Activated CD4-positive, alpha-beta memory T cell treated with anti-CD3 and anti-CD28 coated beads for 36 hours (primary cell): ENCODE results near the gene CFAP53. TPM values are rescaled to one million over a fixed set of nuclear protein-coding genes. Genes with fewer than 3 reads are reported as not detected.

ENCODE experiments used
- CTCF ChIA-PET: fragments of 350-600 bp; sonication (Branson Sonifier 250); formaldehyde crosslinking; loops from one replicate; lab custom pipeline; 2021; ENCODE audit warnings: antibody characterized with exemption, inconsistent platforms; lab: Charles Lee
- POLR2A ChIA-PET: fragments of 350-600 bp; sonication (Branson Sonifier 250); formaldehyde crosslinking; loops from one replicate; lab custom pipeline; 2021; ENCODE audit warnings: antibody characterized with exemption; lab: Charles Lee
- DNase-seq: peaks from one replicate; pipeline ENCODE4 v3.0.0-alpha.2; 2020
- H3K27ac Mint-ChIP-seq: one replicate; pipeline ENCODE4 v1.8.0; 2021; ENCODE audit warnings: mixed read lengths
- H3K27me3 Mint-ChIP-seq: one replicate; pipeline ENCODE4 v1.8.0; 2021; ENCODE audit warnings: mixed read lengths
- H3K36me3 Mint-ChIP-seq: one replicate; pipeline ENCODE4 v1.8.0; 2021; ENCODE audit warnings: mixed read lengths
- H3K4me1 Mint-ChIP-seq: one replicate; pipeline ENCODE4 v1.8.0; 2021; ENCODE audit warnings: low read depth, mixed read lengths
- H3K4me3 Mint-ChIP-seq: one replicate; pipeline ENCODE4 v1.8.0; 2021; ENCODE audit warnings: mild to moderate bottlenecking, mixed read lengths
- H3K9me3 Mint-ChIP-seq: one replicate; pipeline ENCODE4 v1.8.0; 2021; ENCODE audit warnings: mixed read lengths
- intact Hi-C: fragments of 100-400 bp; cut with micrococcal nuclease; formaldehyde crosslinking; loops from one replicate; pipeline ENCODE4 v1.15.1; 2023
- total RNA-seq, 2 experiments: library from RNA; stranded (reverse); gene quantifications; one replicate each; pipeline ENCODE4 v1.2.3, GENCODE V29; 2021

The CFAP53 gene
- total RNA-seq, 2 experiments from 2014 or later: 0.26 to 0.48 TPM

DNA sequence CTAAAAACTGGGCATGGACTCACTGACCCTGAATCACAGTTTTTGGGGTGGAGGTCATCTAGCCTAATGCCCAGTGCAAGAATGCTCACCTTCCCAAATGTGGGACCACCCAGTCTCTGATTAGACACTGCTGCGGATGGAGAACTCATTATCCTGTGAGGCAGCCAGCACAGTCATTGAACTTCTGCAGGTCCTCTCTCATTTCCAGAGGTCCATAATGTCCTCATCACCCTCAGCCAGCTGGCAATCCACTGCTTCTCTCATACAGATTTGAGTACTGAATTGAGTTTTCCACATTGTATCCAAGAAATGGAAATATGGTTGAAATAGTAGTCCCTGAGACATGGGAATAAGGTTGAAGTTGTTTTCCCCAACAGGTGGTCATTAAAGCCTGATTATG is 66.4 kb downstream of the CFAP53 start:
- no peak overlapping the region for H3K27ac Mint-ChIP-seq
- CTCF ChIA-PET: no interaction called here
- H3K27me3 Mint-ChIP-seq: peaks cover 47% of the 10 kb centered on the region

DNA sequence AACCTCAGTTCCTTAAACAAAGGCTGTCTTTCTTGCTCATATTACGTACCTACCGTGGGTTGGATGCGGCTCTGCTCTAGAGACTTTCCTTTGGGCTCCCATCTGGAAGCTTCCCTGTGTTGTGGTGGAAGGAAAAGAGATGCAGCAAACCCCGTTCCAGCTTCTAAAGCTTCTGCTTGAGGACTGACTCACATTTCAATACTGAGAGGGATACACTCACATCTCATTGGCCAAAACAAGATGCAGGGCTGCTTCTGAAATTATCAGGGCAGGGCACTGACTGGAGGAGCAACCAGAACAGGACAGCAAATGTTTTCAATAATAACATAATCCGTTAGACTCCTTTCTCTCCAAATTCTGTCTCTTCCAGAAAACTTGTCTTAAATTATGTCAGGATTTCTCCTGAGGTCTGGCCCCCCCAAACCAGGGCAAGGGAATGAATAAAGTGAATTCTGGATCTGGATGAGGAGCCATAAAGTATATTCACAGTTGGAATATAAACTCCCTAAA is 66.9 kb downstream of the CFAP53 start:
- POLR2A ChIA-PET: no interaction called here
- no peak overlapping the region for H3K4me3 Mint-ChIP-seq
- intact Hi-C loops: loop anchor here (10.0 kb wide), 1 partner anchor 705 kb away; the partner anchor contains the start of gene RPL17

More for the DNA sequence above, 66.4 kb downstream of the CFAP53 start:
- Mint-ChIP-seq H3K9me3 (peaks cover 9% of the 10 kb centered on the region), H3K4me1 (peaks cover 15% of the 10 kb centered on the region), H3K36me3 (no peaks in the 10 kb centered on the region), H3K4me3 (no peak overlapping the region)
- POLR2A ChIA-PET: no interaction called here
- intact Hi-C loops: loop anchor here (5.0 to 10.0 kb wide), 3 partner anchors 193 to 705 kb away; partner anchors contain the start of gene RPL17
- no peak for DNase-seq

DNA sequence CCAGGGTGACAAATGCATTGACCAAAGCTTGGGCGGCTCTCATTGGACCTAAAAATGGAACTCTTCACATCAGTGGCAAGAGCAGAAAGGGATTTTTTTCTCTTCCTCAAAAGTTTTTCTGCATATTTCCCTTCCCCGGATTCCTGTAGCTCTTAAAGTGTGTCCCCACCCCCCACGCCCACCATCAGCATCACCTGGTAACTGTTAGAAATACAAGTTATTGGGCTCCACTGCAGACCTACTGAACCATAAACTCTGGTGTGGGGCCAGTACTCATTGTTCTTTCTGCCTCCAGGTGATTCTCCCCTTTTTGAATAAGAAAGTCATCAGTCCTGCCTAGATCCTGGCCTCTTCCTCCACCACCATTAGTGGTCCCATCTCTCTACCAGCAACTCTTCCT is 70.0 kb downstream of the CFAP53 start:
- peaks cover 8% of the 10 kb centered on the region for H3K9me3 Mint-ChIP-seq
- no peak overlapping the region for H3K27ac Mint-ChIP-seq
- POLR2A ChIA-PET: no interaction called here
- no peak for DNase-seq
- H3K4me1 Mint-ChIP-seq: peaks cover 13% of the 10 kb centered on the region
- H3K4me3 Mint-ChIP-seq: no peak overlapping the region
- H3K36me3 Mint-ChIP-seq: no peaks in the 10 kb centered on the region
- intact Hi-C loops: loop anchor here (10.0 kb wide), 1 partner anchor 701 kb away; the partner anchor contains the start of gene RPL17
- peaks cover 55% of the 10 kb centered on the region for H3K27me3 Mint-ChIP-seq
- CTCF ChIA-PET: interaction anchor here (1.6 to 2.9 kb wide), 3 partner anchors 9 to 161 kb away, joined by 4 to 13 read pairs (median 6); no protein-coding TSS in a partner anchor

More for the DNA sequence above, 66.9 kb downstream of the CFAP53 start:
- Mint-ChIP-seq H3K27ac (no peak overlapping the region), H3K27me3 (peaks cover 43% of the 10 kb centered on the region), H3K9me3 (peaks cover 9% of the 10 kb centered on the region), H3K4me1 (peaks cover 14% of the 10 kb centered on the region), H3K36me3 (no peaks in the 10 kb centered on the region)
- no peak for DNase-seq
- CTCF ChIA-PET: no interaction called here

DNA sequence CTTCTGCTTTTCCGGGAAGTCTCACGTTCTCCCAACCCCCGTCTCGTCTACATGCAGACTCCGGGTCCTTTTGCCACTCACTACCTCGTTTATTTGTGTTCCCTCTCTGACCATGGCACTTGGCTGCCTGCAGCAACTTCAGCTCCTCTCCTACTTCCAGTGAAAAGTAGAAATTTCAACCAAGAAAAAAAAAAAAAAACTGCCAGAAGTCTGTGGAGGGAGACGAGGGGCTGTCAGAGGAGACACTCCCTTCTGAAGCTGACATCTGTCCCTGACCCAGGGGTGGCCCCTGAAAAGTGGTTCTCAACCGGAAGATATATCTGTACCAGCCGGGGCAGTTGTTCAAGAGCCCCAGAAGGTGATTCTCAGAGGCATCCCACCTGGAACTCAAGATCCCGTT is 70.6 kb downstream of the CFAP53 start:
- H3K36me3 Mint-ChIP-seq: no peaks in the 10 kb centered on the region
- intact Hi-C loops: loop anchor here (10.0 kb wide), 1 partner anchor 701 kb away; the partner anchor contains the start of gene RPL17
- H3K27me3 Mint-ChIP-seq: peaks cover 51% of the 10 kb centered on the region
- POLR2A ChIA-PET: no interaction called here
- DNase-seq: no peak
- CTCF ChIA-PET: interaction anchor here (1.0 to 2.9 kb wide), 9 partner anchors 9 to 685 kb away, joined by 3 to 13 read pairs (median 4); partner anchors contain the start of gene CFAP53
- H3K27ac Mint-ChIP-seq: no peak overlapping the region
- H3K4me1 Mint-ChIP-seq: peaks cover 13% of the 10 kb centered on the region
- peaks cover 2% of the 10 kb centered on the region for H3K9me3 Mint-ChIP-seq
- H3K4me3 Mint-ChIP-seq: no peak overlapping the region

DNA sequence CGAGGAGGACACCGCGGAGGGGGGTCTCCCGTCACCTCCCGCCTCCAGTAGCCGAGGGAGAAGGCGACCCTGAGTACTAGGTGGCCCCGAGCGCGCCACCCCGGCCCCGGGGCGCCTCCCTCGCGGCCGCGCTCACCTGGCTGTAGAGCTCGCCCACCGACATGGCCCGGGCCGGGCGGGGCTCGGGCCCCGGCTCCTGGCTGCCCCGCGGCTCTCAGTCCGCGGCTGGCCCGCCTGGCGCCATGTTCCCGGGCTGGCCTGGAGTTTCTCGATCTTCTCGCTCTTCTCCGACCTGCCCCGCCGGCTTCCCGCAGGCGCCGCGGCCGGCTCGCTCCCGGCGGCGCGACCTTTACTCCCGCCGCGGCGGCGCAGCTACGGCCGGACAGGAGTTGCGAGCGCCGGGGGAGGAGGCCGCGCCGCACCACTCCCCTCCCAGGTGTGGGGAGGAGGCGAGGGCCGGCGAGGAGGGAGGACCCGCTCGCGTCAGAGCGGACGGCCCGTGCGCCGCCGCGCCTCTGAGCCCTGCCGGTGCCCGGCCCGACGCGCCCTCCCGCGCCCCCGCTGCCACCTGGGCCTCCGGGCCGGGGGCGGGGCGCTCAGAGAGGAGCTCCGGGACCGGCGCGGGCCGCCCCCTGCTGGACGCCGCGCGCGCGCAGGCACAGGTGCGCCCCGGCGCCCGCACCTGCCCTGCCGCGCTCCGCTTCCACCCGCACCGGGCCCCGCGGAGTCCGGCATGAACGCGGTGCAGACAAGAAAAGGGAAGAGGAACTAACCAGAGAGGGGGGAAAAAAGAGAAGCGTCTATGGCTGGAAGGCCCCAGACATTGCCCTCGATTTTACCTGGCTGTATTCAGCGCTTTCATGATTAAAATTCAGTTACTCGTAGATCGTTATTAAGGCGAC is 71.4 kb downstream of the CFAP53 start, which contains the start of gene MYO5B:
Gene MYO5B (minus strand): TSS at position 517 of the 902 bp plus-strand sequence. CDS start 354 bp downstream, at position 163.
- H3K27me3 Mint-ChIP-seq: peaks cover 51% of the 10 kb centered on the region
- POLR2A ChIA-PET: no interaction called here
- H3K4me3 Mint-ChIP-seq: no peak within 1 kb of the TSS
- no peaks in the 10 kb centered on the region for H3K36me3 Mint-ChIP-seq
- intact Hi-C loops: loop anchor here (5.0 to 10.0 kb wide), 2 partner anchors 98 to 700 kb away; partner anchors contain the start of gene RPL17
- H3K4me1 Mint-ChIP-seq: peaks cover 17% of the 10 kb centered on the region
- peak; percentile 63 for DNase-seq
- H3K27ac Mint-ChIP-seq: no peak within 1 kb of the TSS
- CTCF ChIA-PET: interaction anchor here (0.6 to 2.9 kb wide), 10 partner anchors 8 to 684 kb away, joined by 3 to 13 read pairs (median 4); partner anchors contain the start of gene CFAP53
- no peaks in the 10 kb centered on the region for H3K9me3 Mint-ChIP-seq

DNA sequence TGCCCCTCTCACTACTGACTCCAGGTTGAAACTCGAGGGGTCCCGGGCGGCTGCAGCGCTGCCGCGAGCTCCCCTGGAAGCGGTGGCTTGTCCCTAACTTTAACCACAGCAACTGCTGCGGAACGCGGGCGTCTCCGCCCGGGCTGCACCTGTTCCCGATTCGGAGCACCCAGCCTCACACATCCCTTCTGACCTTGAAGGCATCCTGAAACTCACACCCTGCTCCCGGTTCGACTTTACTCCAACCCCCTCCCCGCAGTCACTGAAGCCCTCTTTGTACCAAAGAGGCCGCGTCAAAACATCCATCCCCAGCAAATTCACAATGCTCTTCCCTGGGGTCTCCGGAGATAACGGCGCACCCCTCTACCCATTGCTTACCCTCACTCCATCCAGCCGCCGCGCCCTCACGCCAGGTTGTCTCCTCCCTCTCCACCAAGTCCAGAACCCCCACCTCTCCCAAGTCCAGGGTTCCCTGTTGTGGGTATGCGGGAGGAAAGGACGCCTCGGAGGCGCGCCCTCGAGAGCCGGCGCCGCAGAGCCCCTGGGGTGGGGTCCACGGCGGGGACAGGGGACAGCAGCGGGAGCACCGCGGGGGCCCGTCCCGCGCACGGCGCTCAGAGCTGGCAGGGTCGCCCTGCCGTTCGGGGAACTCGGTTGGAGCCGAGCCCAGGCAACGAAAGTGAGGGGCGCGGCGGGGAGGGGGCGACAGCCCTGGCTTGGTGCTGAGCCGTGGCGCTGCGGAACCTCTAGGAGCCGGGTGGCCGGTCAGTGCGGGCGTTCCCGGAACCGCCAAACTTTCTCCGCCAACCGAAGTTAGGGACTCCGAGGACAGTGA is 72.3 kb downstream of the CFAP53 start:
- Mint-ChIP-seq H3K27me3 (peaks cover 54% of the 10 kb centered on the region), H3K4me1 (peaks cover 17% of the 10 kb centered on the region), H3K27ac (no peak overlapping the region), H3K36me3 (no peaks in the 10 kb centered on the region), H3K4me3 (peak overlapping the region; percentile 11), H3K9me3 (no peaks in the 10 kb centered on the region)
- ChIA-PET CTCF (interaction anchor here (1.2 to 2.9 kb wide), 6 partner anchors 9 to 683 kb away, joined by 4 to 13 read pairs (median 4); no protein-coding TSS in a partner anchor), POLR2A (no interaction called here)
- DNase-seq: no peak
- intact Hi-C loops: loop anchor here (5.0 to 10.0 kb wide), 2 partner anchors 97 to 699 kb away; partner anchors contain the start of gene RPL17

DNA sequence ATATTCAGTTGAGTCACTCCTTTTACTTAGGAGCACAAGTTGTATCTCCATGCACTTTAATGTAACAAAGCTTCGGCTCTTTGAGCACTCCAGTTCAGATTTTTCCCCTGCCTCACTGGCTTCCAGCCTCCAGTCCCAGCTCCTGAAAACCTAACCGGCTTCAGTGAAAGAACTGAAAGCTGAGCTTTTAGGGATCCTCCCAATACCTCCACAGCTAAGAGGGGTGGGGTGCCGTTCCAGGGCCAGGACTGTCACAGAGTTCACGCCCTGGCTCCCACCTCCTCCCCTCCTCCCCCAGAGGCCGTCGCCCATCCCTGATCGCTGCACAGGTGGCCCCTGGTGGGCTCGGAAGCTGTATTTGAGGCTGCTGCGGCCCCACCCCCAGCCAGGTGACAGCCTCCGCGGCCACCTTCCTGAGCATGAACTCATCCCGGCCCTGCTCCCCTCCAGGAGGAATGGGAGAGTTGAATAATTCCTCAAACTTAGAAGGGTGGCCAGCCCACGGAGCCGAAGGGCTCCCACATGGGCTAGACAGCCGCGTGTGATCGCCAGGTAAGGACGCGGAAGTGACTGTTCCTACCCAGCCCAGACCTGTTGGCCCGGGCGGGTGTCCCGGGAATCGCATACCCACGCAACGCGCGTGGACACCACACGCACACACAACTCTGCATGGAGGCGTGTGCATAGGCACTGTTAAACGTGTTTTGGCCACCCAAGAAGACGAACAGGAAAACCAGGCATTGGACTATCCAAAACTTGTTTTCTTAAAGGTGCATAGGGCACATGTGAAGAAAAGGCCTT is 73.1 kb downstream of the CFAP53 start:
- H3K27me3 Mint-ChIP-seq: peaks cover 56% of the 10 kb centered on the region
- H3K4me3 Mint-ChIP-seq: no peak overlapping the region
- intact Hi-C loops: loop anchor here (5.0 to 10.0 kb wide), 2 partner anchors 96 to 698 kb away; partner anchors contain the start of gene RPL17
- H3K4me1 Mint-ChIP-seq: peaks cover 17% of the 10 kb centered on the region
- H3K27ac Mint-ChIP-seq: no peak overlapping the region
- ChIA-PET CTCF (interaction anchor here (1.8 kb wide), 1 partner anchor 10 kb away, joined by 5 read pairs; no protein-coding TSS in a partner anchor), POLR2A (no interaction called here)
- no peaks in the 10 kb centered on the region for H3K9me3 Mint-ChIP-seq
- H3K36me3 Mint-ChIP-seq: no peaks in the 10 kb centered on the region
- no peak for DNase-seq

DNA sequence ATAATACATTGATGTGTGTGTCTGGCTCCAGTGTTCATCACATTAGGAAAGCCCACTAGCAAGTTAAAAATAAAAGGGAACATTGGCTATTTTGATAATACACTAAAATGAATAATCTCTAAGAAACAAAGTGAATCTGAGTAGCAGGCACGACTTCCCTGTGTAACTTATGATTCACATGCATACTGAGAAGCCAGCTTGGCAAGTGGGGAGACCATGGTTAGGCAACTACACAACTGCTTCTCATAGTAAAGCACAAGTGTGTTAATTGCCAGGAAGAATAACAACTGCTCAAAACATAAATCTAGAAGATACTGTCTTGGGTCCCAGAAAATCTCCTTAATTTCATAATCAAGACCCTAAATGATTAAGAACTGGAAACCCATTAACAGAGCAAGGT is 75.4 kb downstream of the CFAP53 start:
- Mint-ChIP-seq H3K27ac (no peak overlapping the region), H3K27me3 (peaks cover 46% of the 10 kb centered on the region), H3K9me3 (no peaks in the 10 kb centered on the region), H3K36me3 (no peaks in the 10 kb centered on the region), H3K4me1 (peaks cover 17% of the 10 kb centered on the region), H3K4me3 (no peak overlapping the region)
- ChIA-PET POLR2A (no interaction called here), CTCF (no interaction called here)
- intact Hi-C loops: loop anchor here (5.0 to 10.0 kb wide), 2 partner anchors 94 to 696 kb away; partner anchors contain the start of gene RPL17
- DNase-seq: no peak

DNA sequence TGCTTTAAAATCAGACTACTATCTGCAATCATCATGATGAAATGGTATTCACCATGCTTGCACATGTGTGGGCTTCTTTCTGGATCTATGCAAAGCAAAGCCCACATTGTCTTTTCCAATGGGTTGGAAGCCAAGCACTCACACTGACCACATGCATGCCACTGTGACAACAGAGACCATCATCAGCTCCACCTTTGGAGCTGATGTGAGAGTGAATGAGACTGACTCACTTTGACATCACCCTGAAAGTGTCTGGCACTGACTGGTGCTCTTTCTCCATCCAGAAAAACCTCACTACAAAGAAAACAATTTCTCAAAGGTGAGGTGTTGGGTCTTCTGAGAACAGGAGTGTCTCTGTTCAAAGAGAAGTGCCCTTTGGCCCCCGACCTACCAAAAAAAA is 76.1 kb downstream of the CFAP53 start:
- POLR2A ChIA-PET: no interaction called here
- intact Hi-C loops: loop anchor here (5.0 to 10.0 kb wide), 2 partner anchors 93 to 695 kb away; partner anchors contain the start of gene RPL17
- Mint-ChIP-seq H3K27me3 (peaks cover 39% of the 10 kb centered on the region), H3K36me3 (no peaks in the 10 kb centered on the region), H3K4me1 (peaks cover 12% of the 10 kb centered on the region), H3K4me3 (no peak overlapping the region), H3K27ac (no peak overlapping the region), H3K9me3 (no peaks in the 10 kb centered on the region)
- no peak for DNase-seq
- CTCF ChIA-PET: no interaction called here

DNA sequence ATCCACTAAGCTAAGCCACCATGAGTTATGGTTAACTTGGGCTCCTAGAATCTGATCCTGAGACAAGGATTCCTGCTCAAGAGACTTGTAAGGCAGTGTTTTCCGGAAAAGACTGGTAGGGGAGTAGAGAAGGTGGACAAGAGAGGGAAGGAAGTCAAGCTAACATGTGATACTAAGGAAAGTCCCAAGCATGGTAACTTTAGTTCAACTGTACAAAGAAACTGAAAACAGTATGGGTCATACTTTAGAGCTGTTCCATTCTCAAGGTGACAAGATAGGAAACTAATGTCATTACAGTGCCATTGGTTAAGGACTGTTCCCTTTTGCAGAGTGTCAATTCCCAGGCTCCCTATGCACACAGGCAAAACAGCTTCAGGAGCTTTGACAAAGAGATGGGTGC is 77.1 kb downstream of the CFAP53 start:
- H3K36me3 Mint-ChIP-seq: no peaks in the 10 kb centered on the region
- H3K4me1 Mint-ChIP-seq: peaks cover 10% of the 10 kb centered on the region
- no peak overlapping the region for H3K4me3 Mint-ChIP-seq
- no peak overlapping the region for H3K27ac Mint-ChIP-seq
- DNase-seq: no peak
- ChIA-PET POLR2A (no interaction called here), CTCF (no interaction called here)
- H3K27me3 Mint-ChIP-seq: peaks cover 40% of the 10 kb centered on the region
- H3K9me3 Mint-ChIP-seq: no peaks in the 10 kb centered on the region
- intact Hi-C loops: no loop called here
